Prostate gland (tissue), 2 donors: ENCODE data around the gene SF1.

Experiments used
- POLR2A ChIP-seq: fragments of 450-650 bp; IDR thresholded peaks from one replicate; pipeline ENCODE4 v1.6.1; 2016; ENCODE audit warnings: antibody characterized with exemption, mild to moderate bottlenecking
- TF ChIP-seq, protein P1 (sequence below), 4 experiments: fragments of 200-600 bp in 2 of 4; fragments of 450-650 bp in 2 of 4; sonication (generic) in 2 of 4; IDR thresholded peaks; 1 replicate in 3 of 4; 2 replicates in 1 of 4; pipeline ENCODE4 v1.5.1; 2016 to 2019; ENCODE audit warnings: antibody characterized with exemption in 4 of 4, mild to moderate bottlenecking in 2 of 4, moderate library complexity in 2 of 4

- TF ChIP-seq POLR2A: no peak
- TF ChIP-seq, protein P1, sequence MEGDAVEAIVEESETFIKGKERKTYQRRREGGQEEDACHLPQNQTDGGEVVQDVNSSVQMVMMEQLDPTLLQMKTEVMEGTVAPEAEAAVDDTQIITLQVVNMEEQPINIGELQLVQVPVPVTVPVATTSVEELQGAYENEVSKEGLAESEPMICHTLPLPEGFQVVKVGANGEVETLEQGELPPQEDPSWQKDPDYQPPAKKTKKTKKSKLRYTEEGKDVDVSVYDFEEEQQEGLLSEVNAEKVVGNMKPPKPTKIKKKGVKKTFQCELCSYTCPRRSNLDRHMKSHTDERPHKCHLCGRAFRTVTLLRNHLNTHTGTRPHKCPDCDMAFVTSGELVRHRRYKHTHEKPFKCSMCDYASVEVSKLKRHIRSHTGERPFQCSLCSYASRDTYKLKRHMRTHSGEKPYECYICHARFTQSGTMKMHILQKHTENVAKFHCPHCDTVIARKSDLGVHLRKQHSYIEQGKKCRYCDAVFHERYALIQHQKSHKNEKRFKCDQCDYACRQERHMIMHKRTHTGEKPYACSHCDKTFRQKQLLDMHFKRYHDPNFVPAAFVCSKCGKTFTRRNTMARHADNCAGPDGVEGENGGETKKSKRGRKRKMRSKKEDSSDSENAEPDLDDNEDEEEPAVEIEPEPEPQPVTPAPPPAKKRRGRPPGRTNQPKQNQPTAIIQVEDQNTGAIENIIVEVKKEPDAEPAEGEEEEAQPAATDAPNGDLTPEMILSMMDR (IDR thresholded peaks at IDR 0.05): no peak
Measured at GRCh38 chr11:64770120-64770519, 8.2 kb downstream of the SF1 start.
